HCT116 (cell line): Measurements from ENCODE around the gene ZSWIM6. TPM values are rescaled to one million over a fixed set of nuclear protein-coding genes. Genes with fewer than 3 reads are reported as not detected.

ENCODE experiments used
- ATAC-seq: fragments of 200-7000 bp; cut with Tn5 transposase; 2 replicates; pipeline ENCODE4 v1.9.1; 2020; ENCODE audit warnings: mild to moderate bottlenecking, moderate library complexity
- BruUV-seq: library from RNA; stranded (reverse); fragments of 400-500 nt; replicated peaks from 2 replicates; lab custom pipeline; 2021; lab: Mats Ljungman, UMichigan
- CTCF ChIA-PET: fragments of 300-600 bp; sonication (Branson Sonifier 250); formaldehyde crosslinking; loops from one replicate; lab custom pipeline; 2021; ENCODE audit warnings: antibody characterized with exemption; lab: Charles Lee
- POLR2A ChIA-PET: fragments of 300-600, 350-600 bp; sonication (Branson Sonifier 250); formaldehyde crosslinking; loops from one replicate; lab custom pipeline; 2021; ENCODE audit warnings: antibody characterized with exemption; lab: Charles Lee
- RAD21 ChIA-PET, 2 experiments: fragments of 300-600 bp; sonication (Branson Sonifier 250); formaldehyde crosslinking; loops; one replicate each; lab custom pipeline; 2023; ENCODE audit warnings: low total read pairs in 2 of 2; ENCODE audit not compliant: uncharacterized antibody in 2 of 2, unreplicated experiment in 2 of 2, low non-redundant PET in 1 of 2; lab: Charles Lee
- DNase-seq: peaks from one replicate; pipeline ENCODE4 v3.0.0-alpha.2; 2010; ENCODE audit warnings: low read depth, low spot score
- H2AFZ ChIP-seq: fragments of 200-600 bp; shearing (Covaris generic), sonication (generic); 2 replicates; pipeline ENCODE4 v1.6.1; 2017; ENCODE audit warnings: low read depth, mixed run types, mixed read lengths, antibody characterized with exemption, low read length; ENCODE audit not compliant: poor library complexity, severe bottlenecking
- H3K27ac ChIP-seq: 2 replicates; pipeline ENCODE4 v1.5.1; 2012; ENCODE audit warnings: low read depth, low read length
- H3K27me3 ChIP-seq: fragments of 200-600 bp; sonication (generic); 2 replicates; pipeline ENCODE4 v1.6.1; 2016; ENCODE audit warnings: mixed run types, low read length, mixed read lengths; ENCODE audit not compliant: insufficient read depth
- H3K36me3 ChIP-seq, 2 experiments: fragments of 200-500 bp in 1 of 2; fragments of 200-600 bp in 1 of 2; sonication (Bioruptor generic) in 1 of 2; sonication (generic) in 1 of 2; 2 replicates each; pipeline versions ENCODE4 v1.5.1 to v1.6.1; 2014 to 2016; ENCODE audit warnings: low read length in 2 of 2, inconsistent platforms in 1 of 2, mixed read lengths in 1 of 2, mixed run types in 1 of 2; ENCODE audit not compliant: insufficient read depth in 2 of 2, control insufficient read depth in 1 of 2
- H3K4me1 ChIP-seq, 2 experiments: fragments of 200-600 bp in 1 of 2; sonication (generic) in 1 of 2; 2 replicates each; pipeline versions ENCODE4 v1.5.1 to v1.6.1; 2012 to 2017; ENCODE audit warnings: low read length in 2 of 2, inconsistent platforms in 1 of 2, mild to moderate bottlenecking in 1 of 2, mixed read lengths in 1 of 2, mixed run types in 1 of 2, moderate library complexity in 1 of 2; ENCODE audit not compliant: insufficient read depth in 2 of 2, control insufficient read depth in 1 of 2
- H3K4me2 ChIP-seq: fragments of 200-600 bp; sonication (generic); 2 replicates; pipeline ENCODE4 v1.6.1; 2017; ENCODE audit warnings: mixed run types, low read length, mixed read lengths
- H3K4me3 ChIP-seq, 2 experiments: fragments of 200-600 bp in 1 of 2; sonication (generic) in 1 of 2; replicated peaks in 1 of 2; 2 replicates each; pipeline ENCODE4 v1.5.1; 2011 to 2016; ENCODE audit warnings: low read length in 2 of 2, control low read depth in 1 of 2, low read depth in 1 of 2, mild to moderate bottlenecking in 1 of 2, mixed read lengths in 1 of 2, mixed run types in 1 of 2
- H3K79me2 ChIP-seq: fragments of 200-600 bp; sonication (generic); 2 replicates; pipeline ENCODE4 v1.6.1; 2017; ENCODE audit warnings: mild to moderate bottlenecking, mixed run types, low read length, moderate library complexity, mixed read lengths; ENCODE audit not compliant: insufficient read depth
- H3K9ac ChIP-seq: fragments of 200-600 bp; sonication (generic); 2 replicates; pipeline ENCODE4 v1.6.1; 2016; ENCODE audit warnings: low read length, mixed read lengths
- H3K9me2 ChIP-seq: fragments of 200-600 bp; sonication (generic), shearing (Covaris generic); 2 replicates; pipeline ENCODE4 v1.6.1; 2017; ENCODE audit warnings: mixed run types, mild to moderate bottlenecking, moderate library complexity; ENCODE audit not compliant: insufficient read depth
- H3K9me3 ChIP-seq, 2 experiments: fragments of 200-500 bp in 1 of 2; fragments of 200-600 bp in 1 of 2; sonication (Bioruptor generic) in 1 of 2; sonication (generic) in 1 of 2; 2 replicates each; pipeline ENCODE4 v1.6.1; 2014 to 2017; ENCODE audit warnings: low read length in 2 of 2, mixed read lengths in 2 of 2, inconsistent platforms in 1 of 2, low read depth in 1 of 2, mild to moderate bottlenecking in 1 of 2, mixed run types in 1 of 2, moderate library complexity in 1 of 2; ENCODE audit not compliant: control insufficient read depth in 1 of 2, insufficient read depth in 1 of 2
- H4K20me1 ChIP-seq: fragments of 200-600 bp; sonication (generic), shearing (Covaris generic); 2 replicates; pipeline ENCODE4 v1.6.1; 2017; ENCODE audit warnings: mixed run types, mild to moderate bottlenecking, moderate library complexity; ENCODE audit not compliant: insufficient read depth
- SP1 ChIP-seq: IDR thresholded peaks from 2 replicates; pipeline ENCODE4 v1.6.1; 2012; ENCODE audit warnings: low read depth
- TCF7L2 ChIP-seq: IDR thresholded peaks from 2 replicates; pipeline ENCODE4 v1.7.0; 2011; ENCODE audit warnings: borderline replicate concordance, inconsistent platforms; ENCODE audit not compliant: insufficient read depth, insufficient read length; ENCODE audit errors: extremely low read depth
- ZNF274 ChIP-seq: fragments of 200-500 bp; sonication (Bioruptor generic); IDR thresholded peaks from 2 replicates; pipeline ENCODE4 v1.6.1; 2014; ENCODE audit warnings: mild to moderate bottlenecking, low read depth, low read length, inconsistent platforms
- intact Hi-C: fragments of 100-400 bp; cut with micrococcal nuclease; formaldehyde crosslinking; loops from 2 replicates; pipeline ENCODE4 v1.10.0; 2022
- total RNA-seq: library from RNA; stranded (reverse); gene quantifications from one replicate; pipeline ENCODE4 v1.2.1, GENCODE V29; 2021; ENCODE audit not compliant: unreplicated experiment
- TF ChIP-seq, protein P1 (sequence below): IDR thresholded peaks from 2 replicates; pipeline ENCODE4 v1.6.1; 2011; ENCODE audit warnings: mild to moderate bottlenecking, low read length, moderate library complexity; ENCODE audit not compliant: insufficient replicate concordance; ENCODE audit errors: extremely low read depth
- TF ChIP-seq, protein P2 (sequence below): IDR thresholded peaks from 2 replicates; pipeline ENCODE4 v1.6.1; 2012

ZSWIM6 gene
- total RNA-seq, 1 experiment from 2014 or later = 7.4 TPM

DNA sequence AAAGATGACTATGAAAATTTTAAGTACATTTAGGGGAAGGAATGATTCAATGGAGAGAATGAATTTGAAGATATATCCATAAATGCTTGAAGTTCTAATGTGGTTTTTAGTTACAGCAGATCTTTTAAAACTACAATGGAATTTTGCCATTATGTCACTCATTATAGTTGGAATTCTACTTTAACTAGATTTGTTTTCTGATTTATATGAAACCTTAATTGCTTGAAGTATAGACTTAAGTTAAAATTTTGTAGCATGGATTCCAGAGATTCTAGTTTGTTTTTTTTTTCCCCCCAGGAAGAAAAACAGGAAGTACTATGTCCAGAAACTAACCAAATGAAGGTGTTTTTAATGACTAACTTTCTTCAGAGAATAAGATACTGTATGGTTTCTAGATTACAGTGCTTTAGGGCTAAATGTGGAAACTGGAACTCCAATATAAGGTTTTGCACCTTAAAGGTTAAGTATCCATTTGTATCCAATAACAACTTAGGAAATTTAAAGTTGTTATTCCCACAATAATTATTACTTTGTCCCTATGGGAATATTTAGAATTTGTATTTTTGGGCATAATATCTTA is 70.3 kb downstream of the ZSWIM6 start:
- ChIA-PET RAD21 (no interaction called here), CTCF (no interaction called here), POLR2A (no interaction called here)
- BruUV-seq = no TSS peak
- DNase-seq (no peak), ATAC-seq (no peak)
- no peak overlapping the region for H3K9ac ChIP-seq
- H3K4me1 ChIP-seq = peaks cover 1 to 3% of the 10 kb centered on the region in 2 experiments; a peak in 2 of 4 replicates
- H3K9me2 ChIP-seq = no peaks in the 10 kb centered on the region
- TF ChIP-seq ZNF274 (no peak), SP1 (no peak), TCF7L2 (no peak)
- TF ChIP-seq, protein P1, sequence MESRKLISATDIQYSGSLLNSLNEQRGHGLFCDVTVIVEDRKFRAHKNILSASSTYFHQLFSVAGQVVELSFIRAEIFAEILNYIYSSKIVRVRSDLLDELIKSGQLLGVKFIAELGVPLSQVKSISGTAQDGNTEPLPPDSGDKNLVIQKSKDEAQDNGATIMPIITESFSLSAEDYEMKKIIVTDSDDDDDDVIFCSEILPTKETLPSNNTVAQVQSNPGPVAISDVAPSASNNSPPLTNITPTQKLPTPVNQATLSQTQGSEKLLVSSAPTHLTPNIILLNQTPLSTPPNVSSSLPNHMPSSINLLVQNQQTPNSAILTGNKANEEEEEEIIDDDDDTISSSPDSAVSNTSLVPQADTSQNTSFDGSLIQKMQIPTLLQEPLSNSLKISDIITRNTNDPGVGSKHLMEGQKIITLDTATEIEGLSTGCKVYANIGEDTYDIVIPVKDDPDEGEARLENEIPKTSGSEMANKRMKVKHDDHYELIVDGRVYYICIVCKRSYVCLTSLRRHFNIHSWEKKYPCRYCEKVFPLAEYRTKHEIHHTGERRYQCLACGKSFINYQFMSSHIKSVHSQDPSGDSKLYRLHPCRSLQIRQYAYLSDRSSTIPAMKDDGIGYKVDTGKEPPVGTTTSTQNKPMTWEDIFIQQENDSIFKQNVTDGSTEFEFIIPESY = no peak
- TF ChIP-seq, protein P2, sequence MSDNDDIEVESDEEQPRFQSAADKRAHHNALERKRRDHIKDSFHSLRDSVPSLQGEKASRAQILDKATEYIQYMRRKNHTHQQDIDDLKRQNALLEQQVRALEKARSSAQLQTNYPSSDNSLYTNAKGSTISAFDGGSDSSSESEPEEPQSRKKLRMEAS = no peak
- no peaks in the 10 kb centered on the region for H3K36me3 ChIP-seq
- no peak overlapping the region for H3K27ac ChIP-seq
- H3K9me3 ChIP-seq = no peaks in the 10 kb centered on the region
- no peaks in the 10 kb centered on the region for H4K20me1 ChIP-seq
- no peak overlapping the region for H2AFZ ChIP-seq
- H3K4me3 ChIP-seq = no peak overlapping the region
- no peak overlapping the region for H3K4me2 ChIP-seq
- intact Hi-C loops = loop anchor here (10.0 kb wide), 1 partner anchor 348 kb away; no protein-coding TSS in a partner anchor
- peaks cover 46% of the 10 kb centered on the region for H3K79me2 ChIP-seq
- H3K27me3 ChIP-seq = no peaks in the 10 kb centered on the region
